SK-N-SH (cell line): ENCODE data around the gene VOPP1. TPM values are rescaled to one million over a fixed set of nuclear protein-coding genes. Genes with fewer than 3 reads are reported as not detected.

Experiments used
- CTCF ChIA-PET: fragments of 300-600, 350-600 bp; formaldehyde crosslinking; extraction: SDS; loops from one replicate; lab custom pipeline; 2021; lab: Yijun Ruan, JAX
- POLR2A ChIA-PET: fragments of 350-600 bp; sonication (Branson Sonifier 250); formaldehyde crosslinking; extraction: SDS; loops from one replicate; lab custom pipeline; 2020; ENCODE audit warnings: antibody characterized with exemption, inconsistent platforms; lab: Yijun Ruan, JAX
- DNase-seq: peaks from one replicate; pipeline ENCODE4 v3.0.0; 2012
- H2AFZ ChIP-seq: fragments of 200-600 bp; sonication (generic); 2 replicates; pipeline ENCODE4 v1.8.1; 2016; ENCODE audit warnings: antibody characterized with exemption, mild to moderate bottlenecking, low read depth
- H3F3A ChIP-seq: fragments of 200-600 bp; sonication (generic); replicated peaks from 2 replicates; pipeline ENCODE3; 2016; ENCODE audit warnings: antibody characterized with exemption, mild to moderate bottlenecking; ENCODE audit not compliant: insufficient read depth
- H3K27ac ChIP-seq, 2 experiments: fragments of 200-500 bp in 1 of 2; fragments of 200-600 bp in 1 of 2; sonication (Bioruptor generic) in 1 of 2; sonication (generic), shearing (Covaris generic) in 1 of 2; 2 replicates each; pipeline versions ENCODE4 v1.5.1 to v1.6.1; 2014 to 2016; ENCODE audit warnings: low read depth in 2 of 2, inconsistent platforms in 1 of 2, low read length in 1 of 2, mild to moderate bottlenecking in 1 of 2, mixed read lengths in 1 of 2
- H3K27me3 ChIP-seq: fragments of 200-600 bp; sonication (generic), shearing (Covaris generic); 2 replicates; pipeline ENCODE4 v1.6.1; 2016; ENCODE audit warnings: mixed run types; ENCODE audit not compliant: insufficient read depth
- H3K36me3 ChIP-seq, 2 experiments: fragments of 200-500 bp in 1 of 2; fragments of 200-600 bp in 1 of 2; sonication (Bioruptor generic) in 1 of 2; sonication (generic) in 1 of 2; replicated peaks in 1 of 2; 2 replicates each; pipeline versions ENCODE3 to v1.5.1; 2014 to 2016; ENCODE audit warnings: low read length in 1 of 2, mild to moderate bottlenecking in 1 of 2; ENCODE audit not compliant: insufficient read depth in 2 of 2, control insufficient read depth in 1 of 2
- H3K4me1 ChIP-seq, 2 experiments: fragments of 200-500 bp in 1 of 2; fragments of 200-600 bp in 1 of 2; sonication (Bioruptor generic) in 1 of 2; sonication (generic), shearing (Covaris generic) in 1 of 2; 2 replicates each; pipeline versions ENCODE4 v1.5.1 to v1.6.1; 2014 to 2016; ENCODE audit warnings: low read depth in 1 of 2, low read length in 1 of 2, mixed run types in 1 of 2; ENCODE audit not compliant: insufficient read depth in 2 of 2, control insufficient read depth in 1 of 2
- H3K4me2 ChIP-seq: fragments of 200-600 bp; sonication (generic), shearing (Covaris generic); 2 replicates; pipeline ENCODE4 v1.6.1; 2017; ENCODE audit warnings: mixed run types
- H3K4me3 ChIP-seq, 2 experiments: fragments of 200-500 bp in 1 of 2; fragments of 200-600 bp in 1 of 2; sonication (Bioruptor generic) in 1 of 2; sonication (generic), shearing (Covaris generic) in 1 of 2; 2 replicates each; pipeline versions ENCODE4 v1.5.1 to v1.8.1; 2014 to 2016; ENCODE audit warnings: low read depth in 2 of 2, inconsistent platforms in 1 of 2, low read length in 1 of 2, mild to moderate bottlenecking in 1 of 2, mixed read lengths in 1 of 2, moderate library complexity in 1 of 2
- H3K79me2 ChIP-seq: fragments of 200-600 bp; sonication (generic); 2 replicates; pipeline ENCODE4 v1.8.1; 2017; ENCODE audit warnings: mild to moderate bottlenecking; ENCODE audit not compliant: insufficient read depth
- H3K9ac ChIP-seq: fragments of 200-600 bp; sonication (generic); 2 replicates; pipeline ENCODE4 v1.6.1; 2017; ENCODE audit warnings: mixed run types
- H3K9me2 ChIP-seq: fragments of 200-600 bp; sonication (generic); 2 replicates; pipeline ENCODE4 v1.6.1; 2017; ENCODE audit warnings: mixed run types
- H3K9me3 ChIP-seq: fragments of 200-600 bp; sonication (generic); 2 replicates; pipeline ENCODE4 v1.6.1; 2017; ENCODE audit warnings: mixed run types, mild to moderate bottlenecking, moderate library complexity
- H4K20me1 ChIP-seq: fragments of 200-600 bp; sonication (generic); 2 replicates; pipeline ENCODE4 v1.6.1; 2017; ENCODE audit warnings: mild to moderate bottlenecking, mixed run types; ENCODE audit not compliant: insufficient read depth
- CHD2 ChIP-seq: fragments of 150-350 bp; IDR thresholded peaks from 2 replicates; pipeline ENCODE4 v1.6.1; 2018; ENCODE audit warnings: low read length; ENCODE audit not compliant: partially characterized antibody
- CTCF ChIP-seq: fragments of 200-600 bp; sonication (generic); IDR thresholded peaks from 2 replicates; pipeline ENCODE4 v1.6.1; 2017; ENCODE audit warnings: antibody characterized with exemption, mild to moderate bottlenecking, moderate library complexity
- EZH2phosphoT487 ChIP-seq: fragments of 200-600 bp; sonication (generic); IDR thresholded peaks from 2 replicates; pipeline ENCODE4 v1.6.1; 2017; ENCODE audit warnings: low read depth, mixed run types, mild to moderate bottlenecking, antibody characterized with exemption, moderate library complexity, borderline replicate concordance
- GATA2 ChIP-seq: sonication (generic); formaldehyde crosslinking; IDR thresholded peaks from 2 replicates; pipeline ENCODE4 v1.5.0; 2020; ENCODE audit warnings: mild to moderate bottlenecking, missing genetic modification reagents
- NFIC ChIP-seq: IDR thresholded peaks from 2 replicates; pipeline ENCODE4 v1.4.0; 2012; ENCODE audit warnings: borderline replicate concordance
- NRF1 ChIP-seq: IDR thresholded peaks from 2 replicates; pipeline ENCODE4 v1.6.1; 2012; ENCODE audit warnings: low read depth, mild to moderate bottlenecking, low read length
- PBX3 ChIP-seq: IDR thresholded peaks from 2 replicates; pipeline ENCODE4; 2012
- POLR2AphosphoS5 ChIP-seq: IDR thresholded peaks from 2 replicates; pipeline ENCODE4 v1.6.1; 2012; ENCODE audit warnings: low read depth, low read length
- RAD21 ChIP-seq: IDR thresholded peaks from 2 replicates; pipeline ENCODE4 v1.6.1; 2012; ENCODE audit warnings: mild to moderate bottlenecking, low read length
- RXRA ChIP-seq: IDR thresholded peaks from 2 replicates; pipeline ENCODE4 v1.4.0; 2012; ENCODE audit warnings: low read depth, mild to moderate bottlenecking, borderline replicate concordance
- SIN3A ChIP-seq: IDR thresholded peaks from 2 replicates; pipeline ENCODE4 v1.6.1; 2012; ENCODE audit warnings: low read depth, mild to moderate bottlenecking, low read length, moderate library complexity, borderline replicate concordance
- YY1 ChIP-seq: IDR thresholded peaks from 2 replicates; pipeline ENCODE4 v1.4.0; 2012; ENCODE audit warnings: low read depth, mild to moderate bottlenecking
- WGBS: methylation state at CpG from one replicate; pipeline ENCODE4 v1.1.6; 2017; ENCODE audit warnings: low lambda C conversion rate; 5-methylcytosine and 5-hydroxymethylcytosine counted together
- polyA plus RNA-seq, 3 experiments: library from polyadenylated mRNA; depleted of rRNA; stranded (reverse); fragments of >200 nt; gene quantifications; 2 replicates each; pipeline ENCODE4 v1.2.3, GENCODE V29; 2012
- TF ChIP-seq, protein P1 (sequence below): IDR thresholded peaks from 2 replicates; pipeline ENCODE4 v1.6.1; 2012; ENCODE audit warnings: mild to moderate bottlenecking, low read depth, low read length, moderate library complexity
- TF ChIP-seq, protein P2 (sequence below): IDR thresholded peaks from 2 replicates; pipeline ENCODE4 v1.4.0; 2012; ENCODE audit warnings: low read depth

VOPP1 gene
- polyA plus RNA-seq, 1 of the 3 experiments (the other 2 are of a cell fraction), result 69.5 TPM

DNA sequence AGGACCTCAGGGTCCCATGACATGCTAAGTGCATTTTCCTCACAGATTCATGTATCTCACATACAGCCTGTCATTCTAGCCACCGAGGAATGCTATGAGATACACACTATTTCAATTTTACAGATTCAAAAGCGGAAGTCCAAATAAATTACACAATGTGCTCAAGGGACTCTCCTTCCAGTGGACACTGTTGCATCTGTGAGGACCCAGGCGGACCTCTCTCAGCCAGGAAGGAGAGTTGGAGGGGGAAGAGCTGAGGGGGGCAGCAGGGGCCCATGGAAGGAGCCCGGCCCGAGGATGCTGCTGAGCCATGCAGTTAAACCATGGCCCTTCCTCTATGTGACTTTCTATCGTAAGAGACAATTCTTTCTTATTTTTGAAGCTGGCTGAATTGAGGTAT lies 93.6 kb downstream of the VOPP1 start:
- no peak overlapping the region for H3K4me3 ChIP-seq
- no peaks in the 10 kb centered on the region for H3K27me3 ChIP-seq
- WGBS, result 95% methylated on average over 6 of the region's 6 CpGs
- no peaks in the 10 kb centered on the region for H3K9me3 ChIP-seq
- H3K4me1 ChIP-seq, result peaks cover 0 to 3% of the 10 kb centered on the region in 2 experiments; a peak in 1 of 4 replicates
- peaks cover 6 to 22% of the 10 kb centered on the region in 2 experiments for H3K36me3 ChIP-seq
- DNase-seq, result no peak
- H3K79me2 ChIP-seq, result peaks cover 27% of the 10 kb centered on the region; the same call in 1 of the 2 replicates
- CTCF ChIA-PET, result interaction anchor here (0.9 to 1.9 kb wide), 3 partner anchors 9 to 223 kb away, joined by 3 to 7 read pairs (median 4); no protein-coding TSS in a partner anchor
- POLR2A ChIA-PET, result no interaction called here
- no peak overlapping the region for H3K9ac ChIP-seq
- H4K20me1 ChIP-seq, result peaks cover 49% of the 10 kb centered on the region
- no peaks in the 10 kb centered on the region for H3K9me2 ChIP-seq
- TF ChIP-seq, protein P1, sequence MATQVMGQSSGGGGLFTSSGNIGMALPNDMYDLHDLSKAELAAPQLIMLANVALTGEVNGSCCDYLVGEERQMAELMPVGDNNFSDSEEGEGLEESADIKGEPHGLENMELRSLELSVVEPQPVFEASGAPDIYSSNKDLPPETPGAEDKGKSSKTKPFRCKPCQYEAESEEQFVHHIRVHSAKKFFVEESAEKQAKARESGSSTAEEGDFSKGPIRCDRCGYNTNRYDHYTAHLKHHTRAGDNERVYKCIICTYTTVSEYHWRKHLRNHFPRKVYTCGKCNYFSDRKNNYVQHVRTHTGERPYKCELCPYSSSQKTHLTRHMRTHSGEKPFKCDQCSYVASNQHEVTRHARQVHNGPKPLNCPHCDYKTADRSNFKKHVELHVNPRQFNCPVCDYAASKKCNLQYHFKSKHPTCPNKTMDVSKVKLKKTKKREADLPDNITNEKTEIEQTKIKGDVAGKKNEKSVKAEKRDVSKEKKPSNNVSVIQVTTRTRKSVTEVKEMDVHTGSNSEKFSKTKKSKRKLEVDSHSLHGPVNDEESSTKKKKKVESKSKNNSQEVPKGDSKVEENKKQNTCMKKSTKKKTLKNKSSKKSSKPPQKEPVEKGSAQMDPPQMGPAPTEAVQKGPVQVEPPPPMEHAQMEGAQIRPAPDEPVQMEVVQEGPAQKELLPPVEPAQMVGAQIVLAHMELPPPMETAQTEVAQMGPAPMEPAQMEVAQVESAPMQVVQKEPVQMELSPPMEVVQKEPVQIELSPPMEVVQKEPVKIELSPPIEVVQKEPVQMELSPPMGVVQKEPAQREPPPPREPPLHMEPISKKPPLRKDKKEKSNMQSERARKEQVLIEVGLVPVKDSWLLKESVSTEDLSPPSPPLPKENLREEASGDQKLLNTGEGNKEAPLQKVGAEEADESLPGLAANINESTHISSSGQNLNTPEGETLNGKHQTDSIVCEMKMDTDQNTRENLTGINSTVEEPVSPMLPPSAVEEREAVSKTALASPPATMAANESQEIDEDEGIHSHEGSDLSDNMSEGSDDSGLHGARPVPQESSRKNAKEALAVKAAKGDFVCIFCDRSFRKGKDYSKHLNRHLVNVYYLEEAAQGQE, result no peak
- TF ChIP-seq NRF1, result no peak
- no peak for TF ChIP-seq NFIC
- no peak for TF ChIP-seq RAD21
- no peak for TF ChIP-seq CHD2
- TF ChIP-seq CTCF, result no peak
- TF ChIP-seq POLR2AphosphoS5, result no peak
- H2AFZ ChIP-seq, result no peak overlapping the region
- peaks cover 15% of the 10 kb centered on the region for H3F3A ChIP-seq
- H3K27ac ChIP-seq, result no peak overlapping the region
- 0 out of 2 replicates have a peak overlapping the region, but pooled peaks have one; percentile 2 for H3K4me2 ChIP-seq

DNA sequence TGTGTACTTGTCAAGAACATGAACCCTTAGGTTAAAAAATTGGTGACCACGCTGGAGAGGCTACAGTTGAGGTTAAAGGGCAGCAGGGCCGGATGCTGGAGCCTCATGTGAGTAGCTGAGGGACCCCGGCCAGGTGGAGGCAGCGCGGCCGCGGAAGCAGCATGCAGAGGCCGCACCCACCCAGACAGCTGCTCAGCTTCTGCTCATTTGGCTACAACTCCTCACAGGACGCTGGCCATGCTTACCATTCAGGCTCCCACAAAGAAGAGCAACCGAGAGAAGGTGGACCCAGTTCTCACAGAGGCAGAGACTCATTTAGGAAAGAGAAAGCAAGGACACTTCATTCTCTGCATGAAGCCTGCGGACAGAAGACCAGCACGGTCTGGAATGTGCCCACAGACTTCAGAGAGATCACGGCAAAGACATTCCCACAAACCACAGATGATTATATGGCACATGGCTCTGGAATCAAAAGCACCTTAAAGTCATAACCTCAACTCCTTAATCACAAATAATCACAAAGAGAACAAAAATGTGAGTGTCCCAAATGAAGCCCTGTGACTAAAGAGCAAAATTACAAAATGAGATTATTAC lies 94.4 kb downstream of the VOPP1 start:
- Histone ChIP-seq H3K9ac (no peak overlapping the region), H3K4me2 (0 out of 2 replicates have a peak overlapping the region, but pooled peaks have one; percentile 2), H3K9me2 (no peaks in the 10 kb centered on the region), H3K9me3 (no peaks in the 10 kb centered on the region), H2AFZ (no peak overlapping the region), H3K79me2 (peaks cover 28% of the 10 kb centered on the region; the same call in 1 of the 2 replicates), H3K27ac (no peak overlapping the region), H3K4me1 (no peaks in the 10 kb centered on the region), H3K27me3 (no peaks in the 10 kb centered on the region), H3F3A (peaks cover 15% of the 10 kb centered on the region), H3K36me3 (peaks cover 12 to 18% of the 10 kb centered on the region in 2 experiments), H4K20me1 (peaks cover 43% of the 10 kb centered on the region), H3K4me3 (no peak overlapping the region)
- DNase-seq, result no peak
- WGBS, result 87% methylated on average over 9 of the region's 13 CpGs
- POLR2A ChIA-PET, result no interaction called here
- CTCF ChIA-PET, result interaction anchor here (1.2 to 1.9 kb wide), 2 partner anchors 8 to 222 kb away, joined by 4 to 7 read pairs; no protein-coding TSS in a partner anchor
- TF ChIP-seq, protein P1, result no peak
- TF ChIP-seq, protein P2, sequence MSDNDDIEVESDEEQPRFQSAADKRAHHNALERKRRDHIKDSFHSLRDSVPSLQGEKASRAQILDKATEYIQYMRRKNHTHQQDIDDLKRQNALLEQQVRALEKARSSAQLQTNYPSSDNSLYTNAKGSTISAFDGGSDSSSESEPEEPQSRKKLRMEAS, result peak; percentile 16; the same call in 1 of the 2 replicates
- TF ChIP-seq PBX3, result 0 out of 2 replicates have a peak, but pooled peaks have one; percentile 26
- TF ChIP-seq RXRA, result no peak
- TF ChIP-seq GATA2 (CRISPR knock-in tag), result no peak
- TF ChIP-seq EZH2phosphoT487, result no peak
- no peak for TF ChIP-seq SIN3A
- TF ChIP-seq YY1, result no peak
- no peak for TF ChIP-seq RAD21
